Kidney (tissue), 14 donors: Measurements from ENCODE around the gene FBXW2. TPM values are rescaled to one million over a fixed set of nuclear protein-coding genes. Genes with fewer than 3 reads are reported as not detected.

ENCODE experiments used
- DNase-seq, 5 donors: peaks; one replicate each; pipeline ENCODE4 v3.0.0-alpha.2; 2013 to 2020
- FAIRE-seq: peaks from 2 replicates; lab custom pipeline; 2012; peaks lifted over from hg19 to GRCh38; lab: Jason Lieb, UNC
- H3K27ac ChIP-seq, 2 donors: one replicate each; pipeline ENCODE4 v1.7.0; 2013; ENCODE audit warnings: low read depth in 2 of 2, low read length in 2 of 2, inconsistent platforms in 1 of 2
- H3K27me3 ChIP-seq: one replicate; pipeline ENCODE4 v1.7.1; 2013; ENCODE audit warnings: low read length, inconsistent platforms; ENCODE audit not compliant: control insufficient read depth, insufficient read depth
- H3K36me3 ChIP-seq, 3 donors: one replicate each; pipeline versions ENCODE4 v1.7.0 to v1.7.1; 2013; ENCODE audit warnings: low read length in 3 of 3, control low read depth in 1 of 3, inconsistent platforms in 1 of 3; ENCODE audit not compliant: insufficient read depth in 3 of 3, control insufficient read depth in 2 of 3
- H3K4me1 ChIP-seq, 3 donors: one replicate each; pipeline versions ENCODE4 v1.7.0 to v1.7.1; 2013; ENCODE audit warnings: low read length in 3 of 3, inconsistent platforms in 1 of 3, low read depth in 1 of 3; ENCODE audit not compliant: control insufficient read depth in 2 of 3, insufficient read depth in 2 of 3
- H3K4me3 ChIP-seq, 3 donors: one replicate each; pipeline versions ENCODE4 v1.7.0 to v1.8.1; 2013; ENCODE audit warnings: low read length in 3 of 3, control low read depth in 1 of 3, inconsistent platforms in 1 of 3
- H3K9ac ChIP-seq, 3 donors: one replicate each; pipeline versions ENCODE4 v1.7.0 to v1.7.1; 2013; ENCODE audit warnings: low read length in 3 of 3, control low read depth in 1 of 3, inconsistent platforms in 1 of 3
- H3K9me3 ChIP-seq, 3 donors: one replicate each; pipeline versions ENCODE4 v1.7.0 to v1.7.1; 2013; ENCODE audit warnings: low read length in 3 of 3, control low read depth in 1 of 3, inconsistent platforms in 1 of 3; ENCODE audit not compliant: control insufficient read depth in 2 of 3, insufficient read depth in 1 of 3
- CTCF ChIP-seq: IDR thresholded peaks from 3 replicates; pipeline ENCODE4 v1.5.1; 2012; ENCODE audit warnings: mild to moderate bottlenecking, moderate library complexity, borderline replicate concordance; ENCODE audit not compliant: insufficient read depth; ENCODE audit errors: extremely low read depth
- intact Hi-C: fragments of 100-400 bp; cut with DNase I; formaldehyde crosslinking; loops from one replicate; pipeline ENCODE4 v1.11.1; 2022
- polyA plus RNA-seq: library from polyadenylated mRNA; stranded (reverse); fragments of 350-450 nt; fragmentation: Illumina TruSeq; extraction: RNeasy Lipid Tissue Mini Kit (QIAGEN cat#74804); gene quantifications from one replicate; pipeline ENCODE4 v1.2.3, GENCODE V29; 2014; ENCODE audit warnings: low read depth, low replicate concordance; ENCODE audit not compliant: insufficient read depth
- total RNA-seq: library from RNA; stranded (reverse); fragmentation: NEBNext Ultra II Directional; extraction: Animal tissue kit (Norgen Biotek cat#: 25700); gene quantifications from one replicate; pipeline ENCODE4 v1.2.1, GENCODE V29; 2021
- donor health status: control.
- donor health status: control.
- donor health status: control.
- donor health status: control.
- donor health status: control.
- donor health status: DM: yes; HTN: yes; CAD: no.
- donor health status: Normal renal cell carcinoma (clear cell type).

Gene FBXW2
- total and polyA plus RNA-seq, 2 donors from 2014 or later = 13.8 to 67.8 TPM

DNA sequence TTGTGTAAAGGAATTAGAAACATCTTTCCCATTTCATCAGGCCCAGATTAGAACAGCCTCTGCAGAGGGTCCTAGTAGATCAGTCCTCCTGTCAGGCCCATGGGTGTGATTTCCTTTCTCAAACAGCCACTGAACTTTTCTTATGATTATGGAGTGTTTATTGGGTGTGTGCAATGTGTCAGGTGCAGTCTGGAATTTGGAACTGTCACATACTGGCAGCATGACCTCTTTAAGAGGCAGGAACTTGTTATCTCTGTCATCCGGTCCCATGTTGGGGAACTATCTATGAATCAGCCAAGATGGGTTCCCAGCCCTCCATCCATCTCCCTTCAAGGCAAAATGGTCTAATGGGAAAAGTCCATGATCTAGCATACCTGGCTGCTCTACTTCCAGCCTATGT lies 67.3 kb downstream of the FBXW2 start:
- no peaks in the 10 kb centered on the region for H3K27me3 ChIP-seq
- H3K36me3 ChIP-seq = no peaks in the 10 kb centered on the region
- FAIRE-seq (no peak), DNase-seq (no peak)
- H3K4me1 ChIP-seq = peaks cover 0 to 4% (median under 1%) of the 10 kb centered on the region in 3 donors
- no peak overlapping the region for H3K9ac ChIP-seq
- intact Hi-C loops = no loop called here
- no peak overlapping the region for H3K4me3 ChIP-seq
- no peaks in the 10 kb centered on the region for H3K9me3 ChIP-seq
- TF ChIP-seq CTCF = no peak
- no peak overlapping the region for H3K27ac ChIP-seq

DNA sequence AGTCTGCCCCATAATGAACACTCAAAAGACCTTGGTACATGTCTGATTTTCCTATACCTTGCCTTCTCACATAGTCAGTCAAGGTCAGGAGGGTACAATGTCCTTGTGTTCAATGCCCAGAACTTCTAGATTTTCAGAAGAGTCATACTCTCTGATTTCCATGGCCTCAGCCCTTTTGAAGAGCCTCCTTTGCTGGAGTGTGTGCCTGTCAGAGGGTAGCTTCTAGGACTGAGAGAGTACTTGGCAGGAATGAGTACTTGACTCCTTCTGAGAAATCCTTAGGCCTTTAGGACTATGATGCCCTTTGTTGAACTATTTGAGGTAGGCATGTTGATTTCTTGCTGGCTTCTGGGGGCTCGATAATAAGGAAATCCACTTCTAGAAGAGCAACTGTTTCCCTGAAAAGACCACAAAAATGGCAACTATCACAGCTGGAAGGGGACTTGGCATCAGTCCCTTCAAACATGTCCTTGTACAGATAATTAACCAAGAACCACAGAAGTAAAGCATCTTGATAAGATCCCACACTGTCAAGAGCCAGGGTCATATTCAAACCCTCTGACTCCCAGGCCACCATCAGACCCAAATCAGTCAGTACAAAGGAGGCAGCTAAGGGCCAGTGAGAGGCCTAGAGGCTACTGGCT lies 68.3 kb downstream of the FBXW2 start:
- TF ChIP-seq CTCF = no peak
- Histone ChIP-seq H3K27ac (no peak overlapping the region), H3K9ac (no peak overlapping the region), H3K27me3 (no peaks in the 10 kb centered on the region), H3K4me3 (no peak overlapping the region), H3K36me3 (no peaks in the 10 kb centered on the region), H3K4me1 (peaks cover 0 to 3% (median 0%) of the 10 kb centered on the region in 3 donors), H3K9me3 (no peaks in the 10 kb centered on the region)
- FAIRE-seq (no peak), DNase-seq (no peak)
- intact Hi-C loops = no loop called here

- no peaks in the 10 kb centered on the region for H3K4me1 ChIP-seq
- no peak overlapping the region for H3K27ac ChIP-seq
- no peak overlapping the region for H3K4me3 ChIP-seq
- intact Hi-C loops = no loop called here
- H3K36me3 ChIP-seq = no peaks in the 10 kb centered on the region
- H3K9ac ChIP-seq = no peak overlapping the region
- no peak for FAIRE-seq
- no peaks in the 10 kb centered on the region for H3K27me3 ChIP-seq
- no peaks in the 10 kb centered on the region for H3K9me3 ChIP-seq
- DNase-seq = no peak
- TF ChIP-seq CTCF = no peak
Observed at GRCh38 chr9:120723565-120723964, 69.7 kb downstream of the FBXW2 start.

GRCh38 chr9:120720404-120720803 lies 72.8 kb downstream of the FBXW2 start:
- TF ChIP-seq CTCF = no peak
- no peaks in the 10 kb centered on the region for H3K36me3 ChIP-seq
- peaks cover 0 to 3% (median 0%) of the 10 kb centered on the region in 3 donors for H3K4me1 ChIP-seq
- H3K4me3 ChIP-seq = no peak overlapping the region
- H3K27ac ChIP-seq = no peak overlapping the region
- H3K9me3 ChIP-seq = no peaks in the 10 kb centered on the region
- intact Hi-C loops = no loop called here
- FAIRE-seq (no peak), DNase-seq (no peak)
- no peak overlapping the region for H3K9ac ChIP-seq
- H3K27me3 ChIP-seq = no peaks in the 10 kb centered on the region
